HG02973 (cell line): ENCODE data around the gene CAAP1.
"Not testable (repeated sequence)": the region's sequence is repeated elsewhere in the genome, so short reads cannot be mapped to it uniquely, and the experiment has no call there.

Experiments used
- ATAC-seq: cut with Tn5 transposase; IDR thresholded peaks from one replicate; pipeline ENCODE4 v1.9.1; 2021; ENCODE audit warnings: moderate library complexity; ENCODE audit not compliant: unreplicated experiment

Gene CAAP1

GRCh38 chr9:26850995-26851394, 41.6 kb downstream of the CAAP1 start:
- no peak for ATAC-seq

GRCh38 chr9:26833792-26834191, 58.8 kb downstream of the CAAP1 start:
- ATAC-seq, result no peak

- ATAC-seq, result not testable (repeated sequence)
These were observed 64.1 kb downstream of the CAAP1 start for GRCh38 chr9:26828391-26828955.

GRCh38 chr9:26814799-26815198, 77.8 kb downstream of the CAAP1 start:
- ATAC-seq, result no peak

- no peak for ATAC-seq
These were observed 79.4 kb downstream of the CAAP1 start for GRCh38 chr9:26813247-26813646.

GRCh38 chr9:26812217-26812616, 80.4 kb downstream of the CAAP1 start:
- ATAC-seq, result no peak

GRCh38 chr9:26811106-26811505, 81.5 kb downstream of the CAAP1 start:
- ATAC-seq, result no peak

GRCh38 chr9:26809795-26810194, 82.8 kb downstream of the CAAP1 start:
- ATAC-seq, result no peak

- ATAC-seq, result no peak
These were observed 85.4 kb downstream of the CAAP1 start for GRCh38 chr9:26807161-26807560.

GRCh38 chr9:26802921-26803320, 89.7 kb downstream of the CAAP1 start:
- no peak for ATAC-seq

- no peak for ATAC-seq
These were observed 90.8 kb downstream of the CAAP1 start for GRCh38 chr9:26801772-26802171.

GRCh38 chr9:26800322-26800721, 92.3 kb downstream of the CAAP1 start:
- no peak for ATAC-seq

- no peak for ATAC-seq
These were observed 101.3 kb downstream of the CAAP1 start for GRCh38 chr9:26791274-26791673.
